Measurements from ENCODE around the gene TLE5. TPM values are rescaled to one million over a fixed set of nuclear protein-coding genes. Genes with fewer than 3 reads are reported as not detected.
"Not testable (repeated sequence)": the region's sequence is repeated elsewhere in the genome, so short reads cannot be mapped to it uniquely, and the experiment has no call there.

The TLE5 gene
- total RNA-seq, 2 experiments from 2014 or later = 283 to 296 TPM

DNA sequence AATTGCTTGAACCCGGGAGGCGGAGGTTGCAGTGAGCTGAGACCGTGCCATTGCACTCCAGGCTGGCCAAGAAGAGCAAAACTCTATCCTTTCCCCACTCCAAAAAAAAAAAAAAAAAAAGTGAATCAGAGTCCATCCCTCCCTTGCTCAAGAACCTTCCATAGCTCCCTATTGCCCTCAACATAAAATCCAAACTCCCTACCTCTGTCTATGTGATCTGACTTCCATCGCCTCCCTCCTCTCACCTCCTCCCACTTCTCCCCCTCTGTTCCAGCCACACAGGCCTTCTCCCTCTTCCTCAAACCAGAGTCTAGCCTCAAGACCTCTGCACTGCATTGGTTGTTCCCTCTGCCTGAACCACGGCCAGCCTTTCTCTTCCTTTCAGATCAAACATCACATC lies 23.2 kb downstream of the TLE5 start:
- intact Hi-C loops (cut with micrococcal nuclease) = loop anchor here (10.0 kb wide), 1 partner anchor 254 kb away; the partner anchor contains the start of genes SGTA and THOP1
- H3K36me3 Mint-ChIP-seq (ENCODE audit: low read depth) = no peaks in the 10 kb centered on the region
- H3K4me3 Mint-ChIP-seq = no peak overlapping the region
- no peak for ATAC-seq
- H3K27ac Mint-ChIP-seq = no peak overlapping the region
- H3K27me3 Mint-ChIP-seq = no peaks in the 10 kb centered on the region
- ChIA-PET CTCF (interaction anchor here (1.0 to 5.3 kb wide), 5 partner anchors 14 to 88 kb away, joined by 3 to 24 read pairs (median 4); no protein-coding TSS in a partner anchor), POLR2A (interaction anchor here (0.7 to 3.4 kb wide), 3 partner anchors 14 to 21 kb away, joined by 3 to 12 read pairs (median 3); no protein-coding TSS in a partner anchor)
- peaks cover 28% of the 10 kb centered on the region for H3K4me1 Mint-ChIP-seq (ENCODE audit: low read depth)
- H3K9me3 Mint-ChIP-seq = no peaks in the 10 kb centered on the region
- no peak for DNase-seq
- TF ChIP-seq CTCF (IDR thresholded peaks at IDR 0.05) = no peak

GRCh38 chr19:3038214-3038613 lies 24.1 kb downstream of the TLE5 start:
- H3K4me1 Mint-ChIP-seq (ENCODE audit: low read depth) = peaks cover 28% of the 10 kb centered on the region
- H3K27me3 Mint-ChIP-seq = no peaks in the 10 kb centered on the region
- CTCF ChIA-PET = interaction anchor here (1.7 to 5.3 kb wide), 2 partner anchors 22 to 88 kb away, joined by 4 to 24 read pairs; no protein-coding TSS in a partner anchor

GRCh38 chr19:3036977-3037544 lies 25.2 kb downstream of the TLE5 start:
- not testable (repeated sequence) for H3K9me3 Mint-ChIP-seq; DNase-seq; H3K27me3 Mint-ChIP-seq; H3K36me3 Mint-ChIP-seq (ENCODE audit: low read depth); H3K27ac Mint-ChIP-seq; ATAC-seq
- POLR2A ChIA-PET = interaction anchor here (1.0 to 3.8 kb wide), 5 partner anchors 10 to 561 kb away, joined by 4 to 17 read pairs (median 11); partner anchors contain the start of genes GADD45B and TLE5
- H3K4me3 Mint-ChIP-seq = peak overlapping the region; percentile 85
- intact Hi-C loops (cut with micrococcal nuclease) = loop anchor here (10.0 kb wide), 1 partner anchor 252 kb away; the partner anchor contains the start of genes SGTA and THOP1
- H3K4me1 Mint-ChIP-seq (ENCODE audit: low read depth) = peaks cover 24% of the 10 kb centered on the region
- CTCF ChIA-PET = interaction anchor here (0.8 to 5.3 kb wide), 7 partner anchors 9 to 86 kb away, joined by 3 to 24 read pairs (median 3); no protein-coding TSS in a partner anchor

More at GRCh38 chr19:3038214-3038613, 24.1 kb downstream of the TLE5 start:
- TF ChIP-seq CTCF (IDR thresholded peaks at IDR 0.05) = no peak
- Mint-ChIP-seq H3K27ac (no peak overlapping the region), H3K36me3 (ENCODE audit: low read depth) (no peaks in the 10 kb centered on the region), H3K4me3 (no peak overlapping the region), H3K9me3 (no peaks in the 10 kb centered on the region)
- intact Hi-C loops (cut with micrococcal nuclease) = loop anchor here (10.0 kb wide), 1 partner anchor 253 kb away; the partner anchor contains the start of genes SGTA and THOP1
- ATAC-seq (no peak), DNase-seq (no peak)
- POLR2A ChIA-PET = interaction anchor here (0.5 to 3.8 kb wide), 5 partner anchors 11 to 57 kb away, joined by 3 to 17 read pairs (median 12); partner anchors contain the start of gene TLE5

GRCh38 chr19:3036119-3036976 lies 25.9 kb downstream of the TLE5 start:
- Mint-ChIP-seq H3K36me3 (ENCODE audit: low read depth) (no peaks in the 10 kb centered on the region), H3K9me3 (no peaks in the 10 kb centered on the region), H3K4me3 (peak overlapping the region; percentile 85), H3K27ac (peak overlapping the region; percentile 94), H3K27me3 (no peaks in the 10 kb centered on the region), H3K4me1 (ENCODE audit: low read depth) (peaks cover 21% of the 10 kb centered on the region)
- no peak for TF ChIP-seq CTCF (IDR thresholded peaks at IDR 0.05)
- CTCF ChIA-PET = interaction anchor here (0.6 to 5.3 kb wide), 15 partner anchors 9 to 149 kb away, joined by 3 to 24 read pairs (median 4); no protein-coding TSS in a partner anchor
- intact Hi-C loops (cut with micrococcal nuclease) = loop anchor here (10.0 kb wide), 1 partner anchor 252 kb away; the partner anchor contains the start of genes SGTA and THOP1
- ATAC-seq (peak; percentile 57), DNase-seq (peak; percentile 91)
- POLR2A ChIA-PET = interaction anchor here (0.7 to 3.8 kb wide), 11 partner anchors 10 to 560 kb away, joined by 3 to 17 read pairs (median 4); partner anchors contain the start of genes GADD45B, TLE5 and TLE6

All from activated CD8-positive, alpha-beta T cell treated with anti-CD3 and anti-CD28 coated beads for 36 hours (primary cell).